LNCaP clone FGC (cell line): ENCODE measurements around the gene VSTM2L.

Experiments used
- DNase-seq: peaks from one replicate; pipeline ENCODE4 v3.0.0-alpha.2; 2011; ENCODE audit warnings: low read depth
- H3K4me3 ChIP-seq: 2 replicates; pipeline ENCODE4 v1.5.1; 2011; ENCODE audit warnings: mild to moderate bottlenecking, low read depth, low read length, control low read depth
- TF ChIP-seq, protein P1 (sequence below): IDR thresholded peaks from 2 replicates; pipeline ENCODE4 v1.5.1; 2012; ENCODE audit warnings: mild to moderate bottlenecking; ENCODE audit not compliant: control insufficient read depth, insufficient read depth; ENCODE audit errors: extremely low read depth

The VSTM2L gene

DNA sequence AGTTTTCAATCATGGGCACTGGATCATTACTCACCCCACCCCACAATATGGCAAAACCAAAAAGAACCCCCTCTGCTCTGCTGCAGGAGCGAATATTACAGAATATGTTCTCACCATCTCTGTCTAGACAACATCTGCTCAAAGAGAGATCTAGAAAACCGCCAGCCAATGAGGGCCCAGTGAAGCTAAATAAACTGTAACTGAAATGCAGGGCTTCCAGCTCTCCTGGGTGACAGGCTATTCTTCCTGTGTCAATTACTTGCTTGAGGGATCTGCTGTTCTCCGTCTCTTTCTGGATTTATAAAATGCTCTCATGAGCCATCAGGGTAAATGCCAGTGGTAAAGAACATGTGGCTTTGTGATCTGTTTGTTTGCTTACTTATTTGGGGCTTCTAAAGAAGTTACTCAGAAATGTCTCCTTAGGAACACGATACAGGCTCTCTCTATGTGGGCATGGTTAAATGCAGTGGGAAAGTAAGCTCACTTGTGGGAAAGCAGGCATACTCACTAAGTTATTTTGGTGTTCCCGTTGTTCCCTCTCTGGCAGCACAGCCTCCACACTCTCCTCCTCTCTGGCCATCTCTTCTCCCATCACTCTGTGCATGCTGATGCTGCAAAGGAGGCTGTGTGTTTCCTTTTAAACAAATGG, 85.5 kb downstream of the VSTM2L start:
- TF ChIP-seq, protein P1, sequence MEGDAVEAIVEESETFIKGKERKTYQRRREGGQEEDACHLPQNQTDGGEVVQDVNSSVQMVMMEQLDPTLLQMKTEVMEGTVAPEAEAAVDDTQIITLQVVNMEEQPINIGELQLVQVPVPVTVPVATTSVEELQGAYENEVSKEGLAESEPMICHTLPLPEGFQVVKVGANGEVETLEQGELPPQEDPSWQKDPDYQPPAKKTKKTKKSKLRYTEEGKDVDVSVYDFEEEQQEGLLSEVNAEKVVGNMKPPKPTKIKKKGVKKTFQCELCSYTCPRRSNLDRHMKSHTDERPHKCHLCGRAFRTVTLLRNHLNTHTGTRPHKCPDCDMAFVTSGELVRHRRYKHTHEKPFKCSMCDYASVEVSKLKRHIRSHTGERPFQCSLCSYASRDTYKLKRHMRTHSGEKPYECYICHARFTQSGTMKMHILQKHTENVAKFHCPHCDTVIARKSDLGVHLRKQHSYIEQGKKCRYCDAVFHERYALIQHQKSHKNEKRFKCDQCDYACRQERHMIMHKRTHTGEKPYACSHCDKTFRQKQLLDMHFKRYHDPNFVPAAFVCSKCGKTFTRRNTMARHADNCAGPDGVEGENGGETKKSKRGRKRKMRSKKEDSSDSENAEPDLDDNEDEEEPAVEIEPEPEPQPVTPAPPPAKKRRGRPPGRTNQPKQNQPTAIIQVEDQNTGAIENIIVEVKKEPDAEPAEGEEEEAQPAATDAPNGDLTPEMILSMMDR: no peak
- H3K4me3 ChIP-seq: no peak overlapping the region
- no peak for DNase-seq

DNA sequence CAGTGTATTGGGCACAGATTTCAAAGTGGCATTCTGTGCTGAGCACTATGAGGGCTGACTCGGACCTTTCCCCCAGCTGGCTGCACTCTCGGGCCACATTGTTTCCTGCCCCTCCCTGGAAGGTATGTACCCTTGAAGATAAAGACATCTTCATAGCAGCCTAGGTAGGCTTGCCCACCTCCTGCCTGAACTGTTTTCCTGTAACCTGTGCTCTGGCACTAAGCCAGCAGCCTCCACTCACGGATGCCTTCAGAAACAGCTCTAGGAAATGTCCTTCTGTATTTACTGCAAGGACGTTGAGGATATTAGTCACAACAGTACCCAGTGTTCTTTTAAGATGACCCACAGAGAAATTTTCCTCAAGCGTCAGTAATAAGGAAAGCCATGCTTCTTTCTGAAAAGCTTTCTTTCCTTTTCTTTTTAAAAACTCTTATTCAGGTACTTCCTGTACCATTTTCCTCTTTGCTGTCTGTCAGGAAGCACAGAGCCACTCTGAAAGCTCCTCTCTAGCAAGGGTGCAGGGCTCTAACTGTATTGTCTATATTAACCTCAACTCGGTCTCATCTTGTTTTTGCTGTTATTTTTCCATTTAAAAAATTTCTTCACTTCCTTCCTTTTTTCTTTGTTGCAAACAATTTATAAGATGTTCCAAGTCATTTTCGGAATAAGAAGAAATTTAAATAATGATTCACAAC, 86.8 kb downstream of the VSTM2L start:
- TF ChIP-seq, protein P1: no peak
- DNase-seq: peak; percentile 68
- no peak overlapping the region for H3K4me3 ChIP-seq

DNA sequence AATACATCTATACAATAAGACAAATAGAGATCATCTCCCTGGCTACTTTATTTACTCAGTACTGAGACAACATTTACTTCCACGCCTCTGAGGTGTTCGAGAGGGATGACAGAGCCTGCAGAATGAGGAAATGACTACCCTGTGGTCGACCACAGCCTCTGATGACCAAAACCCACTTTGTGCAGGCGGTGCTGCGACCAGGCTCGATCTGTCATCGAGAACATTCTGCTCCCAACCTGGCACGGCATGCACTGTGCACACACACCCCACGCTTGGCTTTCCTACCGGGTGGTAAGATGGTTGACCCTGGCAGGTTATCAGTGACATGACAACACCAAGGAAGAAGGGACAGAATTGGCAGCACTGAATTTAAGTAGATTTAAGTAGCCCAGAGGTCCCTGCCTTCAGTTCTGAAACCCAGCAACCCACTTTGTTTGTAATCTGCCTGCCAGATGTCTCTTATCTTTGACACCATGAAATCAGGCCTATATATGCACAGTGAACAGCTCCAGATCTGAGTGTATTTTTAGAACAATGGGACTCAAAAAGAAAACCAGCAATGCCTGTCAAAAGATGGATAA, 87.7 kb downstream of the VSTM2L start:
- peak; percentile 84 for DNase-seq
- TF ChIP-seq, protein P1: no peak
- H3K4me3 ChIP-seq: peak overlapping the region; percentile 24; the same call in 1 of the 2 replicates

DNA sequence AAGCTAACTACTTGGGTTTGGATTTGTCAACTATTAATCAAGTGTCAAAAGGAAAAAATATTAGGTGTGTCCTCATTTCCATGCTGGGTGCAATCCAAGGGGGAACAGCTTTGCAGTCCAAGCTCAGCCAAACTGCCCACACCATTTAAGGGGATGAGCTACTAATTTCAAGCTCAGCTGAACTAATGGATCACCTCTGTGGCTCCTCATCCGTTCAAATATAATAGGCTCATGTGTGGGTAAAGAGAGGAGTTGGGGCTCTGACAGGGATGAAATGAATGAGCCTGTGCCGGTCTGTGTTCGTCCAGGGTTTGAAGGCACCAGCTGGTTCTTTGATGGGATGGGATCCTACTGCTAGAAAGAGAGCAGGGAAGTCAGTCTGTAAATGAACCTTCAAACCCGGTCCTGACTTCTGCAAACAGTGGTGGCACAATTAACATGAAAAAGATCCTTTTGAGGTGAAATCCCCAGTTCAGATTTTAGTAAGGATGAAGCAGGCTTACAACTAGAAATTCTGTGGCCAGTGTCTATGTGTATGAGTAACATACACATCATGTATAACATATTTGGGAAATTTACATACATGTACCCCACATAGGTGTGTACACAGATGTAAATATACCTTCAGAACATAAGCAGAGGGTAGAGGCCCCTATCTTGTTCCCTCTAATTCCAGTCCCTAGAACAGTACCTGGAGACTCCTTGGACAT, 88.4 kb downstream of the VSTM2L start:
- TF ChIP-seq, protein P1: no peak
- H3K4me3 ChIP-seq: no peak overlapping the region; the same call in 1 of the 2 replicates
- no peak for DNase-seq

DNA sequence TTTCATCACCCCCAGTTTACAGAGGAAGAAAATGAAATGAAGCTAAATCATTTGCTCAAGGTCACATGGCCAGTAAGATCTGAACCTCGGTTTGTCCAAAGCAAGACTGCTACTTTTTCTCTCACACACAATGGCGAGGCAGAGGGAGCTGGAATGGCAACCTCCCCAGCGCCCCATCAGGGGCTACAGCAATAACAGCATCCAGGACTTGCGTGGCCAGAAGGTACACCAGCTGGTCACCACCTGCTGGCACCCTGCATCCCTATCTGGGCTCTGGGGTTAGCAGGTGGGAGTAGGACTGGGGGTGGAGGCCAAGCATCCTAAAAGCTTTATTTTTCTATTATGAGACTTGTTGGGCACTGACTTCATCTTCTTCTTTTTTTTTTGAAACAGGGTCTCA, 89.0 kb downstream of the VSTM2L start:
- TF ChIP-seq, protein P1: no peak
- no peak overlapping the region for H3K4me3 ChIP-seq
- no peak for DNase-seq

DNA sequence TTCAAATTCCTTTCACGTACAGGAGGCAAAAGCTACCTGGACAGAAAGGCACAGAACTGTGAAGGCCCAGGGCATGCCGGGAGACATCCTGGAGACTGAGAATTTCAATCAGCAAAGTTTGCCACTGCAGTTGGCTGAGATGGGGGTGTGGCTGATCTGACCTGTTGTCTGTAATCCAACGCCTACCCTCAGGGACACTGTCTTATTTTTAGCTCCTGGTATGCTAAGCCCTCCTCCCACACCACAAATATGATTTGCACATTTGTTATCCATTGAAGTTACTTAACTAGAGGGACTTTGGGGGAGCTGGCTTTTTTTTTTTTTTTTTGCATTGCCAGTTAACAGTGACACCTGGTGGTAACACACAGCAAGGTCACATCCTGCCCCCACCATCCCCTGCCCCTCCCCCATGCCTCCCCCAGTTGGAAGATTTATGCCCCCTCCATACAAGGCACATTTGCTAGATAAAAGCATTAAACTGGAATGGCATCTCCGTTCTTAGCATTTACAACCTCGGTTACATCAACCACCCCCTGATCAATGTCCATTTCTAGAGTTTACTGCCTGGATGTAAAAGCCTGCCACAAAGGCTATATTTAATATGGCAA, 90.0 kb downstream of the VSTM2L start:
- no peak overlapping the region for H3K4me3 ChIP-seq
- DNase-seq: no peak
- TF ChIP-seq, protein P1: peak; percentile 27; the same call in 1 of the 2 replicates
